Adrenal gland (tissue), 5 donors: ENCODE results near the gene KCNAB1.

Experiments
- POLR2A ChIP-seq, 2 donors: fragments of 450-650 bp; IDR thresholded peaks; one replicate each; pipeline ENCODE4 v1.6.1; 2017; ENCODE audit warnings: antibody characterized with exemption in 2 of 2, mild to moderate bottlenecking in 2 of 2, moderate library complexity in 1 of 2
- TF ChIP-seq, protein P1 (sequence below), 6 experiments: fragments of 450-650 bp in 4 of 6; fragments of 200-600 bp in 2 of 6; sonication (generic) in 1 of 6; IDR thresholded peaks; 1 replicate in 5 of 6; 2 replicates in 1 of 6; pipeline versions ENCODE4 v1.5.1 to v1.8.0; 2016 to 2021; ENCODE audit warnings: antibody characterized with exemption in 6 of 6, mild to moderate bottlenecking in 2 of 6, moderate library complexity in 1 of 6
- donor health status: DM: no; HTN: no; CAD: no.

DNA sequence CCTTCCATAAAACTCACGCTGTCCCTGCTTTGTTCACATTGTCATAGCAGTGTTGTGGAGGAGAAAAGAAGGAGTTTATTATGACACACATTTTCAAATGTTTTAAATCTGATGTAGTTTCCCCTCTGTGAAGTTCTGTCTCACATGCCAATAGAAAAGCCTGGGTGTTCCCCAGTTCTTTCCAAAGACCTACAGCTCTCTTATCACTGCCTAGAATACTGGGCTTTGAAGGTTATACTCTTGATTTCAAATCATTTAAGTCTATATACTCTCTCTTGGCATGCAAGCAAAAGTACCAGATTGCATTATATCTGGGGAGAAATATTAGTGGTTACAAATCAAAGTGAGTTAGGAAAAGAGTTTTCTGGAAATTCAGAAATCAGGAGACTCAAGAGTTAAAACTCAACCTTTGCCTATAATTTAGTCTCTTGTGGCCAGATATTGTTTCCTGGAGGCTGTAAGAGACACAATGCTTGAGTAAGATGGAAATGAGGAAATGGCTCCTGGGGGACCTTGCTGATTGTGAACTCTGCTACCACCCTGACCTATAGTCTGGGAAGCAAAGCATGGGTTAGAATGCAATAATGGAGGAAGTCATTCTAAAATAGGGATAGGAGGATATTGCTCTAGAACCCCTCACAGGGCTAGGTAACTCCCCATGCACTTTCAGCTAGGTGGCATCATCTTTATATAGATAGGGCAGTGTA is 182.8 kb downstream of the KCNAB1 start:
- no peak for TF ChIP-seq POLR2A (IDR thresholded peaks at IDR 0.05)
- TF ChIP-seq, protein P1, sequence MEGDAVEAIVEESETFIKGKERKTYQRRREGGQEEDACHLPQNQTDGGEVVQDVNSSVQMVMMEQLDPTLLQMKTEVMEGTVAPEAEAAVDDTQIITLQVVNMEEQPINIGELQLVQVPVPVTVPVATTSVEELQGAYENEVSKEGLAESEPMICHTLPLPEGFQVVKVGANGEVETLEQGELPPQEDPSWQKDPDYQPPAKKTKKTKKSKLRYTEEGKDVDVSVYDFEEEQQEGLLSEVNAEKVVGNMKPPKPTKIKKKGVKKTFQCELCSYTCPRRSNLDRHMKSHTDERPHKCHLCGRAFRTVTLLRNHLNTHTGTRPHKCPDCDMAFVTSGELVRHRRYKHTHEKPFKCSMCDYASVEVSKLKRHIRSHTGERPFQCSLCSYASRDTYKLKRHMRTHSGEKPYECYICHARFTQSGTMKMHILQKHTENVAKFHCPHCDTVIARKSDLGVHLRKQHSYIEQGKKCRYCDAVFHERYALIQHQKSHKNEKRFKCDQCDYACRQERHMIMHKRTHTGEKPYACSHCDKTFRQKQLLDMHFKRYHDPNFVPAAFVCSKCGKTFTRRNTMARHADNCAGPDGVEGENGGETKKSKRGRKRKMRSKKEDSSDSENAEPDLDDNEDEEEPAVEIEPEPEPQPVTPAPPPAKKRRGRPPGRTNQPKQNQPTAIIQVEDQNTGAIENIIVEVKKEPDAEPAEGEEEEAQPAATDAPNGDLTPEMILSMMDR (IDR thresholded peaks at IDR 0.05), result no peak
